Measurements from ENCODE around the gene TMCC3. TPM values are rescaled to one million over a fixed set of nuclear protein-coding genes. Genes with fewer than 3 reads are reported as not detected.

Gene TMCC3
- total and polyA plus RNA-seq, 9 of the 15 experiments (the other 6 are each of a cell fraction or from before 2014, with no cell fraction given), result not detected

DNA sequence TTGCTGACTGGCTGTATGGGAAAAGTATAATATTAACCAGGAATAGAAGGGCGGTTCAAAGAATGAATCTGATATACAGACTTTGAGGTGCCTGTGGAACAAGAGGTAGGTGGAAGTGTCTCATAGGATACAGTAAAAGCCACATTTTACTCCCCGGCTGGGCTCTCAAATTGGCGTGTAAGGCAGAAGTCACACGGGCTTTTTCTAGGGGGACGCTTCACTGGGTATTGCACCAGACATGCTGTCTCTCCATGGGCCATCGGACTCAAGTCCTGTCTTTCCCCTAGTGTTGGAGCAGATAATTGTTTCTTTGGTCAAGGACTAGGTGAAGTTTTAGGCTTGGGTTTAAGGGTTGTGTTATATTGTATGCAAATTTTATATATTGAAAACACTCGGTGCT, 9.1 kb downstream of the TMCC3 start:
- no peaks in the 10 kb centered on the region for H3K36me3 ChIP-seq (ENCODE audit: control insufficient read depth, insufficient read depth, low read length)
- H3K4me2 ChIP-seq (ENCODE audit: insufficient read depth, low read length), result no peak overlapping the region
- H3K9me1 ChIP-seq (ENCODE audit: control insufficient read depth, insufficient read depth, low read length), result no peaks in the 10 kb centered on the region
- ATAC-seq (no peak), FAIRE-seq (no peak), DNase-seq (ENCODE audit: extremely low read depth in 1 of 4, low spot score in 3 of 4) (no peak)
- no peaks in the 10 kb centered on the region for H3K9me3 ChIP-seq (replicated peaks; ENCODE audit: control insufficient read depth, insufficient read depth, low read depth, low read length)
- ChIA-PET CTCF (ENCODE audit: low intra/inter-chr PET ratio) (no interaction called here), POLR2A (no interaction called here)
- 1% methylated on average over 7 of the region's 7 CpGs for WGBS (ENCODE audit: insufficient coverage, low coverage, missing lambda C conversion rate)
- H3K4me1 ChIP-seq (replicated peaks in 1 of 2; ENCODE audit: control insufficient read depth in 2 of 2, insufficient read depth in 2 of 2, low read length in 2 of 2), result no peaks in the 10 kb centered on the region
- no peaks in the 10 kb centered on the region for H3K79me2 ChIP-seq (ENCODE audit: control insufficient read depth, insufficient read depth, low read length)
- H3K27me3 ChIP-seq (ENCODE audit: control insufficient read depth in 2 of 2, insufficient read depth in 2 of 2, low read length in 2 of 2), result peaks cover 14 to 20% of the 10 kb centered on the region in 2 experiments
- TF ChIP-seq HNRNPH1 (optimal IDR thresholded peaks at IDR 0.05; ENCODE audit: low read depth, low read length) (no peak), RBM15 (IDR thresholded peaks at IDR 0.05; ENCODE audit: insufficient read depth, low read length) (no peak), CBX2 (IDR thresholded peaks at IDR 0.05; ENCODE audit: insufficient read depth, low read length, poor library complexity, severe bottlenecking) (no peak), JUN (IDR thresholded peaks at IDR 0.05; ENCODE audit: borderline replicate concordance, low read depth, low read length) (no peak), JUN (CRISPR knock-in tag; IDR thresholded peaks at IDR 0.05; ENCODE audit: borderline replicate concordance) (no peak), CBX3 (IDR thresholded peaks at IDR 0.05; ENCODE audit: borderline replicate concordance in 1 of 2, low read length in 2 of 2) (no peak)
- H2AFZ ChIP-seq (ENCODE audit: low read depth, low read length), result no peak overlapping the region
- no peak overlapping the region for H3K9ac ChIP-seq (ENCODE audit: insufficient read depth in 1 of 2, low read depth in 2 of 2, low read length in 2 of 2)
- intact Hi-C loops (cut with micrococcal nuclease) (no loop called here), in situ Hi-C loops (cut with MboI) (no loop called here)
- no peak overlapping the region for H3K27ac ChIP-seq (ENCODE audit: extremely low read depth, low read depth, low read length)
- no peaks in the 10 kb centered on the region for H4K20me1 ChIP-seq (replicated peaks; ENCODE audit: control insufficient read depth, insufficient read depth, low read length)
- H3K4me3 ChIP-seq, result no peak overlapping the region
- BruUV-seq (replicated peaks), result no TSS peak

Measured in K562 (cell line).